Measurements from ENCODE around the gene DHRSX. TPM values are rescaled to one million over a fixed set of nuclear protein-coding genes. Genes with fewer than 3 reads are reported as not detected.

DHRSX gene
- total RNA-seq, 1 experiment from 2014 or later, result 11.5 TPM

GRCh38 chrX:2526390-2526789, 25.6 kb upstream of the DHRSX start:
- no peak for DNase-seq
- POLR2A ChIA-PET (ENCODE audit: unreplicated experiment), result no interaction called here

GRCh38 chrX:2523911-2524310, 23.1 kb upstream of the DHRSX start:
- Histone ChIP-seq H3K36me3 (ENCODE audit: low read depth, low read length) (no peaks in the 10 kb centered on the region), H3K4me3 (ENCODE audit: low read length) (no peak overlapping the region), H3K9me3 (ENCODE audit: low read length) (no peaks in the 10 kb centered on the region), H2AFZ (ENCODE audit: low read length) (no peak overlapping the region), H3K79me2 (ENCODE audit: low read length) (no peaks in the 10 kb centered on the region), H3K4me2 (ENCODE audit: low read length) (no peak overlapping the region), H3K4me1 (ENCODE audit: insufficient read depth, low read length) (no peaks in the 10 kb centered on the region), H4K20me1 (ENCODE audit: low read length) (no peaks in the 10 kb centered on the region), H3F3A (ENCODE audit: low read length, unreplicated experiment) (no peaks in the 10 kb centered on the region), H3K9ac (ENCODE audit: low read length) (no peak overlapping the region), H3K27me3 (ENCODE audit: low read length) (peaks cover 12% of the 10 kb centered on the region; the same call in 1 of the 2 replicates), H3K27ac (ENCODE audit: low read length) (no peak overlapping the region), H3K9me2 (replicated peaks; ENCODE audit: low read length) (no peaks in the 10 kb centered on the region)
- ATAC-seq (no peak), DNase-seq (no peak)
- ChIA-PET CTCF (no interaction called here), POLR2A (ENCODE audit: unreplicated experiment) (no interaction called here)
- TF ChIP-seq CTCF (conservative IDR thresholded peaks at IDR 0.05; ENCODE audit: low read depth, low read length), result no peak
- TF ChIP-seq EZH2phosphoT487 (IDR thresholded peaks at IDR 0.05; ENCODE audit: borderline replicate concordance, low read length), result no peak
- no peak for TF ChIP-seq EZH2 (IDR thresholded peaks at IDR 0.05; ENCODE audit: low read length, unreplicated experiment)
- no TSS peak for BruUV-seq (replicated peaks)
- intact Hi-C loops (cut with micrococcal nuclease), result no loop called here

More at GRCh38 chrX:2526390-2526789, 25.6 kb upstream of the DHRSX start:
- Histone ChIP-seq H2AFZ (ENCODE audit: low read length) (no peak overlapping the region), H3K9me2 (replicated peaks; ENCODE audit: low read length) (no peaks in the 10 kb centered on the region), H3K4me3 (ENCODE audit: low read length) (no peak overlapping the region), H3K79me2 (ENCODE audit: low read length) (no peaks in the 10 kb centered on the region), H3K9ac (ENCODE audit: low read length) (no peak overlapping the region), H3K27me3 (ENCODE audit: low read length) (peaks cover 12% of the 10 kb centered on the region; the same call in 1 of the 2 replicates), H3K9me3 (ENCODE audit: low read length) (no peaks in the 10 kb centered on the region), H3F3A (ENCODE audit: low read length, unreplicated experiment) (no peaks in the 10 kb centered on the region), H3K27ac (ENCODE audit: low read length) (no peak overlapping the region), H3K4me2 (ENCODE audit: low read length) (no peak overlapping the region), H3K4me1 (ENCODE audit: insufficient read depth, low read length) (no peaks in the 10 kb centered on the region), H4K20me1 (ENCODE audit: low read length) (no peaks in the 10 kb centered on the region), H3K36me3 (ENCODE audit: low read depth, low read length) (no peaks in the 10 kb centered on the region)
- ATAC-seq, result no peak
- BruUV-seq (replicated peaks), result no TSS peak
- intact Hi-C loops (cut with micrococcal nuclease), result no loop called here
- CTCF ChIA-PET, result no interaction called here
- TF ChIP-seq EZH2phosphoT487 (IDR thresholded peaks at IDR 0.05; ENCODE audit: borderline replicate concordance, low read length) (no peak), EZH2 (IDR thresholded peaks at IDR 0.05; ENCODE audit: low read length, unreplicated experiment) (no peak), CTCF (conservative IDR thresholded peaks at IDR 0.05; ENCODE audit: low read depth, low read length) (no peak)

GRCh38 chrX:2521927-2522386, 21.2 kb upstream of the DHRSX start:
- TF ChIP-seq EZH2 (IDR thresholded peaks at IDR 0.05; ENCODE audit: low read length, unreplicated experiment) (no peak), EZH2phosphoT487 (IDR thresholded peaks at IDR 0.05; ENCODE audit: borderline replicate concordance, low read length) (no peak), CTCF (conservative IDR thresholded peaks at IDR 0.05; ENCODE audit: low read depth, low read length) (no peak)
- no peaks in the 10 kb centered on the region for H3K36me3 ChIP-seq (ENCODE audit: low read depth, low read length)
- no peaks in the 10 kb centered on the region for H3K9me3 ChIP-seq (ENCODE audit: low read length)
- BruUV-seq (replicated peaks), result no TSS peak
- no peaks in the 10 kb centered on the region for H3K9me2 ChIP-seq (replicated peaks; ENCODE audit: low read length)
- H4K20me1 ChIP-seq (ENCODE audit: low read length), result no peaks in the 10 kb centered on the region
- no peaks in the 10 kb centered on the region for H3K4me1 ChIP-seq (ENCODE audit: insufficient read depth, low read length)
- H3K27ac ChIP-seq (ENCODE audit: low read length), result no peak overlapping the region
- H3K79me2 ChIP-seq (ENCODE audit: low read length), result no peaks in the 10 kb centered on the region
- no peaks in the 10 kb centered on the region for H3F3A ChIP-seq (ENCODE audit: low read length, unreplicated experiment)
- intact Hi-C loops (cut with micrococcal nuclease), result no loop called here
- no peak overlapping the region for H3K9ac ChIP-seq (ENCODE audit: low read length)
- POLR2A ChIA-PET (ENCODE audit: unreplicated experiment), result no interaction called here
- DNase-seq (no peak), ATAC-seq (no peak)
- CTCF ChIA-PET, result no interaction called here
- no peak overlapping the region for H2AFZ ChIP-seq (ENCODE audit: low read length)
- H3K4me2 ChIP-seq (ENCODE audit: low read length), result no peak overlapping the region
- H3K27me3 ChIP-seq (ENCODE audit: low read length), result peaks cover 14% of the 10 kb centered on the region; the same call in 1 of the 2 replicates
- H3K4me3 ChIP-seq (ENCODE audit: low read length), result no peak overlapping the region

All from PC-3 (cell line).